ENCODE data around the gene POLR2F.
A peak's percentile ranks its signal among the peaks of the same experiment; 100 is the strongest.

POLR2F gene

GRCh38 chr22:38017272-38017920 lies 63.9 kb downstream of the POLR2F start:
- no peak overlapping the region for H3K4me3 Mint-ChIP-seq

GRCh38 chr22:38017939-38018885 lies 64.7 kb downstream of the POLR2F start:
- Mint-ChIP-seq H3K36me3 (ENCODE audit: low read depth) (no peaks in the 10 kb centered on the region), H3K27ac (peak overlapping the region in 2 of 3 experiments; percentile 5 to 76), H3K27me3 (ENCODE audit: low read depth) (no peaks in the 10 kb centered on the region), H3K4me1 (peaks cover 26% of the 10 kb centered on the region), H3K4me3 (no peak overlapping the region), H3K9me3 (peaks cover 5% of the 10 kb centered on the region)
- no peak for TF ChIP-seq CTCF (IDR thresholded peaks at IDR 0.05; ENCODE audit: unreplicated experiment in 3 of 3)

More at GRCh38 chr22:38017272-38017920, 63.9 kb downstream of the POLR2F start:
- H3K27ac Mint-ChIP-seq: peak overlapping the region in 2 of 3 experiments; percentile 5 to 76
- H3K9me3 Mint-ChIP-seq: peaks cover 5% of the 10 kb centered on the region
- H3K36me3 Mint-ChIP-seq (ENCODE audit: low read depth): no peaks in the 10 kb centered on the region
- peaks cover 26% of the 10 kb centered on the region for H3K4me1 Mint-ChIP-seq
- H3K27me3 Mint-ChIP-seq (ENCODE audit: low read depth): no peaks in the 10 kb centered on the region
- no peak for TF ChIP-seq CTCF (IDR thresholded peaks at IDR 0.05; ENCODE audit: unreplicated experiment in 3 of 3)
